HEK293T (cell line): ENCODE measurements around the gene HSP90AB1.

ENCODE experiments used
- ARNT ChIP-seq: fragments of 450-650 bp; IDR thresholded peaks from 2 replicates; pipeline ENCODE4 v1.6.1; 2017; ENCODE audit warnings: mild to moderate bottlenecking
- BHLHE40 ChIP-seq: fragments of 450-650 bp; IDR thresholded peaks from 2 replicates; pipeline ENCODE4 v1.6.1; 2016; ENCODE audit warnings: mild to moderate bottlenecking, moderate library complexity, borderline replicate concordance
- FOXA1 ChIP-seq: fragments of 450-650 bp; IDR thresholded peaks from 2 replicates; pipeline ENCODE4 v1.6.1; 2016; ENCODE audit warnings: mild to moderate bottlenecking
- FOXK2 ChIP-seq: fragments of 450-650 bp; IDR thresholded peaks from 2 replicates; pipeline ENCODE4 v1.6.1; 2016; ENCODE audit warnings: mild to moderate bottlenecking
- FOXM1 ChIP-seq: fragments of 450-650 bp; IDR thresholded peaks from 2 replicates; pipeline ENCODE4 v1.6.1; 2017; ENCODE audit warnings: mild to moderate bottlenecking, borderline replicate concordance
- HDGF ChIP-seq: fragments of 450-650 bp; IDR thresholded peaks from 2 replicates; pipeline ENCODE4 v1.6.1; 2017; ENCODE audit warnings: antibody characterized with exemption, borderline replicate concordance
- L3MBTL2 ChIP-seq: fragments of 450-650 bp; conservative IDR thresholded peaks from 2 replicates; pipeline ENCODE4 v1.6.1; 2016; ENCODE audit warnings: mild to moderate bottlenecking
- LEF1 ChIP-seq: fragments of 450-650 bp; IDR thresholded peaks from 2 replicates; pipeline ENCODE4 v1.6.1; 2017; ENCODE audit warnings: mild to moderate bottlenecking, borderline replicate concordance
- NFRKB ChIP-seq: fragments of 450-650 bp; IDR thresholded peaks from 2 replicates; pipeline ENCODE4 v1.6.1; 2016; ENCODE audit warnings: mild to moderate bottlenecking, moderate library complexity
- PKNOX1 ChIP-seq: fragments of 450-650 bp; IDR thresholded peaks from 2 replicates; pipeline ENCODE4 v1.6.1; 2016
- SP1 ChIP-seq: fragments of 450-650 bp; IDR thresholded peaks from 2 replicates; pipeline ENCODE4 v1.6.1; 2017
- SUZ12 ChIP-seq: fragments of 450-650 bp; IDR thresholded peaks from 2 replicates; pipeline ENCODE4 v1.6.1; 2016; ENCODE audit warnings: mild to moderate bottlenecking
- TARDBP ChIP-seq: fragments of 450-650 bp; IDR thresholded peaks from 2 replicates; pipeline ENCODE4 v1.6.1; 2016
- ZNF384 ChIP-seq: fragments of 450-650 bp; IDR thresholded peaks from 2 replicates; pipeline ENCODE4 v1.6.1; 2016

- no peak for TF ChIP-seq FOXM1
- no peak for TF ChIP-seq L3MBTL2
- no peak for TF ChIP-seq NFRKB
- no peak for TF ChIP-seq ARNT
- TF ChIP-seq FOXA1, result no peak
- TF ChIP-seq BHLHE40, result no peak
- no peak for TF ChIP-seq PKNOX1
- TF ChIP-seq HDGF, result no peak
- TF ChIP-seq SP1, result no peak
- no peak for TF ChIP-seq FOXK2
- no peak for TF ChIP-seq ZNF384
- TF ChIP-seq LEF1, result no peak
- TF ChIP-seq SUZ12, result no peak
- no peak for TF ChIP-seq TARDBP
Observed at GRCh38 chr6:44265722-44266233, 18.9 kb downstream of the HSP90AB1 start.
